Measurements from ENCODE around the gene SMOC2. TPM values are rescaled to one million over a fixed set of nuclear protein-coding genes. Genes with fewer than 3 reads are reported as not detected.

Gene SMOC2
- total RNA-seq, 1 experiment from 2014 or later, result not detected

DNA sequence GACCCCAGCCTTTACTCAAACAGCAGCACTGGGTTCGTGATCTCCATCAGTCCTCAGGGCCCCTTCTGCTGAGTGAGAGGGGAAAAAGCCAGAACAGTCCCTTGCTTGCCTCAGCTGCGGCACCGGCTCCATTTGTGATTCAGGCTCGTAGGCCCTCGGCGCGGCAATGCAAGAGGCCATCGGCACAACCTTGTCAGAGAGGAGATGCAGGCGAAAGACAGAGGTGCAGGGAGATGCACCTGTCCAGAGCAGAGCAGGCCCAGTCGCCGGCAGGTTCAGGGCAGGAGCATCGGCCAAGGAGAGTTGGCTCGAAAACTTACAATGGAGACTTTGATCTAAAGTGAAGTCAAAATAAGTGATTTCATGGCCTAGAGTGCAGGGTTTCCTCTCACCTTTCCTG lies 171.6 kb downstream of the SMOC2 start:
- DNase-seq, result no peak
- Histone ChIP-seq H3K4me1 (no peaks in the 10 kb centered on the region), H3K4me3 (no peak overlapping the region), H3K9me3 (replicated peaks) (no peaks in the 10 kb centered on the region), H3K36me3 (no peaks in the 10 kb centered on the region), H3K27me3 (no peaks in the 10 kb centered on the region; the same call in 1 of the 2 replicates), H3K27ac (no peak overlapping the region)

- Histone ChIP-seq H3K27ac (no peak overlapping the region), H3K27me3 (no peaks in the 10 kb centered on the region), H3K4me1 (no peaks in the 10 kb centered on the region), H3K36me3 (no peaks in the 10 kb centered on the region), H3K9me3 (replicated peaks) (no peaks in the 10 kb centered on the region), H3K4me3 (no peak overlapping the region)
- no peak for DNase-seq
Measured at GRCh38 chr6:168615837-168616236, 174.9 kb downstream of the SMOC2 start.

GRCh38 chr6:168616816-168617765 lies 176.1 kb downstream of the SMOC2 start:
- no peaks in the 10 kb centered on the region for H3K36me3 ChIP-seq
- DNase-seq, result no peak
- H3K27ac ChIP-seq, result no peak overlapping the region
- H3K27me3 ChIP-seq, result no peaks in the 10 kb centered on the region
- no peaks in the 10 kb centered on the region for H3K4me1 ChIP-seq
- no peak overlapping the region for H3K4me3 ChIP-seq
- no peaks in the 10 kb centered on the region for H3K9me3 ChIP-seq (replicated peaks)

GRCh38 chr6:168618546-168619315 lies 177.7 kb downstream of the SMOC2 start:
- H3K36me3 ChIP-seq, result no peaks in the 10 kb centered on the region
- no peak overlapping the region for H3K27ac ChIP-seq
- H3K4me3 ChIP-seq, result no peak overlapping the region
- DNase-seq, result no peak
- no peaks in the 10 kb centered on the region for H3K27me3 ChIP-seq
- H3K9me3 ChIP-seq (replicated peaks), result no peaks in the 10 kb centered on the region
- H3K4me1 ChIP-seq, result no peaks in the 10 kb centered on the region

GRCh38 chr6:168619560-168620314 lies 178.8 kb downstream of the SMOC2 start:
- Histone ChIP-seq H3K36me3 (no peaks in the 10 kb centered on the region), H3K4me3 (no peak overlapping the region)

GRCh38 chr6:168620578-168620977 lies 179.6 kb downstream of the SMOC2 start:
- H3K36me3 ChIP-seq, result no peaks in the 10 kb centered on the region
- no peak overlapping the region for H3K27ac ChIP-seq
- H3K4me1 ChIP-seq, result no peaks in the 10 kb centered on the region
- no peaks in the 10 kb centered on the region for H3K9me3 ChIP-seq (replicated peaks)
- no peaks in the 10 kb centered on the region for H3K27me3 ChIP-seq
- no peak overlapping the region for H3K4me3 ChIP-seq
- DNase-seq, result no peak

More at GRCh38 chr6:168619560-168620314, 178.8 kb downstream of the SMOC2 start:
- H3K27ac ChIP-seq, result no peak overlapping the region
- no peak for DNase-seq
- no peaks in the 10 kb centered on the region for H3K27me3 ChIP-seq
- H3K4me1 ChIP-seq, result no peaks in the 10 kb centered on the region
- H3K9me3 ChIP-seq (replicated peaks), result no peaks in the 10 kb centered on the region

- H3K9me3 ChIP-seq (replicated peaks), result no peaks in the 10 kb centered on the region
- H3K36me3 ChIP-seq, result no peaks in the 10 kb centered on the region
- H3K27me3 ChIP-seq, result no peaks in the 10 kb centered on the region
- no peak overlapping the region for H3K4me3 ChIP-seq
- DNase-seq, result no peak
- no peak overlapping the region for H3K27ac ChIP-seq
- no peaks in the 10 kb centered on the region for H3K4me1 ChIP-seq
Measured at GRCh38 chr6:168623736-168624135, 182.8 kb downstream of the SMOC2 start.

DNA sequence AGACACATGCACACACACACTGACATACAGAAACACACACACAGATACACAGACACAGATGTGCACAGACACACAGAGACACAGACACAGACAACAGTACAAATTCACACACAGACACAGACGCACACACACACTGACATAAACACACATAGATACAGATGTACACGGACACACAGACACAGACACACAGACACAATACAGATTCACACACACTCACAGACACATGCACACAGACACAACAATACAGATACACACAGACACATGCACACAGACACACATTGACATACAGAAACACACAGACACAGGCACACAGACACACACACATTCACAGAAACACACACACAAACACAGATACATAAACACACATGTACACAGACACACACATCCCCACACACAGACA lies 183.6 kb downstream of the SMOC2 start:
- H3K9me3 ChIP-seq (replicated peaks), result no peaks in the 10 kb centered on the region
- no peaks in the 10 kb centered on the region; the same call in 1 of the 2 replicates for H3K27me3 ChIP-seq
- H3K36me3 ChIP-seq, result no peaks in the 10 kb centered on the region
- DNase-seq, result no peak
- no peaks in the 10 kb centered on the region for H3K4me1 ChIP-seq
- no peak overlapping the region for H3K4me3 ChIP-seq
- no peak overlapping the region for H3K27ac ChIP-seq

DNA sequence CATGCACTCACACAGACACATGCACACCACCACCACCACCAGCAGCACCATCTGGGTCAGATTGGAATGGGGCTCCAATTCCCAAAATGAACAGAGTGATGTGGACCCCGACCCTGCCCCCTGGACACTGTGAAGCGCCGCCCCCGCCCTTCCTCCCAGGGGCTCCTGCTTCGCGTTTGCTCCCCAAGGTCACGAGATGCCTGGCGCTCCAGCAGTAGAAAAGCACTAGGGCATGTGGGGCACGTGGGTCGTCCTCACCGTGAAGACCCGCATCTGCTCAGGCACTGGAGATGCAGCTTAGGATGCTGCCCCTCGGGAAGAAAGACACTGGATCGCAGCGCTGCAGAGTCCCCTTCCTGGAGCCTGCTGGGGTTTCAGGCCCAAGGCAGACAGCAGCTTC lies 184.0 kb downstream of the SMOC2 start:
- Histone ChIP-seq H3K4me3 (no peak overlapping the region), H3K9me3 (replicated peaks) (no peaks in the 10 kb centered on the region), H3K36me3 (no peaks in the 10 kb centered on the region), H3K27me3 (no peaks in the 10 kb centered on the region; the same call in 1 of the 2 replicates), H3K27ac (no peak overlapping the region), H3K4me1 (no peaks in the 10 kb centered on the region)
- DNase-seq, result no peak

GRCh38 chr6:168625602-168626001 lies 184.6 kb downstream of the SMOC2 start:
- H3K36me3 ChIP-seq, result no peaks in the 10 kb centered on the region
- no peaks in the 10 kb centered on the region for H3K4me1 ChIP-seq
- H3K9me3 ChIP-seq (replicated peaks), result no peaks in the 10 kb centered on the region
- no peak overlapping the region for H3K4me3 ChIP-seq
- no peaks in the 10 kb centered on the region; the same call in 1 of the 2 replicates for H3K27me3 ChIP-seq
- no peak for DNase-seq
- no peak overlapping the region for H3K27ac ChIP-seq

GRCh38 chr6:168626046-168626602 lies 185.1 kb downstream of the SMOC2 start:
- H3K4me3 ChIP-seq, result no peak overlapping the region
- H3K27me3 ChIP-seq, result peaks cover 2% of the 10 kb centered on the region; the same call in 1 of the 2 replicates
- no peaks in the 10 kb centered on the region for H3K36me3 ChIP-seq
- no peaks in the 10 kb centered on the region for H3K9me3 ChIP-seq (replicated peaks)
- DNase-seq, result peak; percentile 11 to 52
- no peaks in the 10 kb centered on the region for H3K4me1 ChIP-seq
- no peak overlapping the region for H3K27ac ChIP-seq

DNA sequence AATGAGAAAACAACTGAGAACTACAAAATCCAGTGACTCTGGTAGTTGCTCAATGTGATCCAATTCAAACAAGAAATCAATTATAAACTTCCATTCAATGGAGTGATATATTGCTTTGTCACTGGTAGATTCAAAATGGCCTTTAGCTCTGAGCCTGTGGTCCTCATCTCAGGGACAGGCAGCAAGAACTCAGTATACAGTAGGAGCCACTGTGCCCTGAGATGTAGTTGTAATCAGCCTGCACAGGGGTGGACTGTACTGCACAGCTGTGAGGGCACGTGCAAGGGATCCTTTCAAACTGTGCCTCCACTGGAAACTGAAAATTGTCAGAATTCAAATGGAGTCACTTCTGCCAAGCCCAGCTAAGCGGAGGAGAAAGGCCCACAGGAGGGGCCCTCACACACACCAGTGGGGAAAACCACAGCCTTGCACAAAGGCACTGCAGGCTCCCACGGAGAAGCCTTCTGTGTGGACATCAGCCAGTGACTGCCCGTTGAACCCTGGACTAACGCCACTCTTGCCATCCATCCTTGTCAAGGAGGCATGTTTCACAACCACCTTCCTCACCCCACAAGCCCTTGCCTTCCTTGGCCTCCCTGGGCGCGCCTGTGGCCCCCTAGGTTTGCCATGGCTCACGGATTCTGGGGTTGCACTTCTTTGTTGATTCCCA lies 186.7 kb downstream of the SMOC2 start:
- Histone ChIP-seq H3K9me3 (replicated peaks) (no peaks in the 10 kb centered on the region), H3K27me3 (peaks cover 15% of the 10 kb centered on the region), H3K36me3 (no peaks in the 10 kb centered on the region), H3K4me1 (no peaks in the 10 kb centered on the region), H3K4me3 (no peak overlapping the region), H3K27ac (no peak overlapping the region)
- DNase-seq, result no peak

DNA sequence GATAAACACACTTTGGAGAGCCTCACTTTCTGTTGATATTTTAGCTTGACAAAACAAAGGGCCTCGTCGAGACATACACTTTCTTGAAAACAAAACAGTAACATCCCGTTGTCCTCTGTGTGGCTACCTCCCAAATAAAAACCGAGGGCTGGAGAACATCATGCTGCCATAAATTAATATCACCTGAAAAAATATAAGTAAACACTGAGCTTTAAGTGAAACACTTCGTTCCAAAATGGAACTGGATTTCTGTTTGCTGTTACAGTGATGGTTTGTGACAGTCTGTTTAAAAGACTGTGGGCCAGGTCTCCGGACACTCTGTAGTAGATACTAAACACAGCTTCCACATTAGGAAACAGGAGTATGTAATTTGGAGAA lies 187.2 kb downstream of the SMOC2 start:
- H3K9me3 ChIP-seq (replicated peaks), result no peaks in the 10 kb centered on the region
- H3K4me1 ChIP-seq, result no peaks in the 10 kb centered on the region
- DNase-seq, result no peak
- no peak overlapping the region for H3K4me3 ChIP-seq
- no peaks in the 10 kb centered on the region for H3K36me3 ChIP-seq
- H3K27ac ChIP-seq, result no peak overlapping the region
- peaks cover 15% of the 10 kb centered on the region for H3K27me3 ChIP-seq

- no peaks in the 10 kb centered on the region for H3K9me3 ChIP-seq (replicated peaks)
- DNase-seq, result no peak
- H3K27me3 ChIP-seq, result peaks cover 15% of the 10 kb centered on the region
- H3K27ac ChIP-seq, result no peak overlapping the region
- H3K36me3 ChIP-seq, result no peaks in the 10 kb centered on the region
- no peak overlapping the region for H3K4me3 ChIP-seq
- no peaks in the 10 kb centered on the region for H3K4me1 ChIP-seq
Measured at GRCh38 chr6:168628732-168629245, 187.8 kb downstream of the SMOC2 start.

Measured in SJCRH30 (cell line).